HT-29 (cell line): ENCODE results near the gene P2RY6. TPM values are rescaled to one million over a fixed set of nuclear protein-coding genes. Genes with fewer than 3 reads are reported as not detected.
A peak's percentile ranks its signal among the peaks of the same experiment; 100 is the strongest.

Experiments
- DNase-seq: peaks from one replicate; pipeline ENCODE4 v3.0.0-alpha.2; 2015; ENCODE audit warnings: low spot score
- total RNA-seq: library from RNA; depleted of rRNA; stranded (reverse); fragments of >200 nt; shearing (Covaris generic); gene quantifications from 2 replicates; pipeline ENCODE4 v1.2.3, GENCODE V29; 2014

P2RY6 gene
- total RNA-seq, 1 experiment from 2014 or later = not detected

DNA sequence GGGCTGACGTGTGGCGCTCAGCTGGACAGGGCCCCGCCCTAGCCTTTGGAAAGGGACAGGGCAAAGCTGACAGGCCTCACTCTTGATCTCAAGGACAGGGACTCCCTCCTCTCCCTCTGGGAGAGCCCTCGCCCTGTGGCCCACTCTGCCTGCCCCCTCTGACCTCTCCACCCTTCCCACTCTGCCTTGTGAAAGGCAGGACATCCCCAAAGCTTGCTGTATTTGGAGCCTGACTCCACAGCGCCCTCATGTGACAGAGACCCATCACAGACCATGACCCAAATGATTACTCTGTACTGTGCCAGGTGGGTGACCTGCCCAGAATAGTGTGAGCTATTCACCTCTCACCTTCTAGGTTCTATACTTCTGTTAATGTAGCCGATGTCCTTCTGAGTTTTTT lies 35.3 kb upstream of the P2RY6 start:
- DNase-seq = peak; percentile 78

DNA sequence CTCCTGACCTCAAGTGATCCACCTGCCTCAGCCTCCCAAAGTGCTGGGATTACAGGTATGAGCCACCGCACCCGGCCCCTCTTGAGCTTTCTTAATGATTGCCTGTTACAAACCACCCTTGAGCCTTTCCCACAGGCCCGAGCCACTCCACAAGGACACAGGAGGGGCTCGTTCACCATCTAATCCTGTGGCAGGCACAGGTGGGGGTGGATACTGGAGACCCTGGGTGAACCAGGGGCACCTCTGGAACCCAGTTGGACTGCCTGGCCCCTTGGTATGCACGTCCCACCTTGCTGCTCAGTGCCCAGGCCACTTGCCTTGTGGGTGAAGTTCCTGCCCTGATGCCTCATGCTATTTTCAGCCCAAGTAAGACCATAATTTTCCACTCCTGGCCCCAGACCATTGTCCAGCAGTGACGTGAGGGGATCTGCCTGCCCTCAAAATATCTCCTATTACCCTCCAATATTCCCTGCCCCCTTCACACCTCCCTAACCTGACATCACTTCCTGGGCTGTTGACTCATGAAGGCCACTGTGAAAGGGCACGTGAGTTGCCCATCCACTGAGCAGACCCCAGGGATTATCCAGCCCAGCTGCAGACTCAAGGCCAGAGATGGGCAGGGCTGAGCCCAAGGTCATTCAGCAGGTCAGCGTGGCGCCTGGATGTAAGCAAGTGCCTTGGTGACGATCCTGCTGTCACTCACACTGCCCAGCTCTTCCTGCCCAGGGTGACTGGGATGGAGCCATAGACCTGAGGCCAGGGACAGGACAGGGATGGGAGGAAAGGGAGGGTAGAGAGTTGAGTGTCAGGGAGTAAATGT lies 34.5 kb upstream of the P2RY6 start:
- DNase-seq = no peak

DNA sequence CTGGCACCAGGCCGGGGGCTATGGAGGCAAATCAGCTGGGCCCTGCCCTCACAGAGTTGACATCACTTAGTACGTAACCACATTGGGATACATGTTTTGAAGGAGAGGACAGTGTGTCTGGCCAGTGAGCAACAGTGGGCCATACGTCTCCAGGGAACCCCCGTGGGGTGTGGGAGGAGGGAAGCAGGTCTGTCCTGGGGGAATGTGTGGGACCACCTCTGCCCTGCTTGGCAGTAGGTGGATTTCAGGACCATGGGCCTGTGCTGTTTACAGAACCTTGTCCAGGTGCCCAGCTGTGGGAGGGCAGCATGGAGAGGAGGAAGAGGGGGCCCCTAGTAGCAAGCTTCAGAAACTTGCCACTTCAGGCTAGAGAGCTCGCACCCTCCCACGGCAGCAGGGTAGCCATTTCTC lies 33.0 kb upstream of the P2RY6 start:
- no peak for DNase-seq

DNA sequence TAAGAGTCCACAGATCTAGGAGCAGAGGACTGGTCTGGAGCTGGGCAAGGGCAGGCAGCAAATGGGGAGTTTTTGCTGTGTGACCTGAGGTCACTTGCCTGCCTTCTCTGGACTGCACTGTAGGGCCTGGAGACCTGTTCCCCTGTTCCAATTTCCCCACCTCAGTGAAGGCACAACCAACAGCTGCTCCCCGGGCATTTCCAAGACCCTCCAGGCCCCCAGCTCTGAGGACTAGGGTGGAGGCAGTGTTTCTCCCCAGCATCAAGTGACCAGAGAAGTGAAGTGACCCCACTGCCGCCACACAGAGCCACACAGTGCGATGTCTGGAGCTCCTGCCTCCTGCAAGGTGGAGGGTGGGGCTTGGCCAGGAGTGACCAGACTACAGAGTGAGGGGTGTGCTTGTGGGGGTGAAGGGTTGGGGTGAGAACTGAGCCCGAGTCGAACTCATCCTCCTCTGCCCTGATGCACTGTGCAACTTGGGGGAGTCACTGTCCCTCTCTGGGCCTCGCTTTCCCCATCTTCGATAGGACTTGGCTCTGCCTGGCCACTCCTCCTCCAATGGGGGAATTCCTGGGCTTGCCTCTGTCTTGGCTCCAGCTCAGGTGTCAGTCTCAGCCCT lies 32.5 kb upstream of the P2RY6 start:
- DNase-seq = no peak

DNA sequence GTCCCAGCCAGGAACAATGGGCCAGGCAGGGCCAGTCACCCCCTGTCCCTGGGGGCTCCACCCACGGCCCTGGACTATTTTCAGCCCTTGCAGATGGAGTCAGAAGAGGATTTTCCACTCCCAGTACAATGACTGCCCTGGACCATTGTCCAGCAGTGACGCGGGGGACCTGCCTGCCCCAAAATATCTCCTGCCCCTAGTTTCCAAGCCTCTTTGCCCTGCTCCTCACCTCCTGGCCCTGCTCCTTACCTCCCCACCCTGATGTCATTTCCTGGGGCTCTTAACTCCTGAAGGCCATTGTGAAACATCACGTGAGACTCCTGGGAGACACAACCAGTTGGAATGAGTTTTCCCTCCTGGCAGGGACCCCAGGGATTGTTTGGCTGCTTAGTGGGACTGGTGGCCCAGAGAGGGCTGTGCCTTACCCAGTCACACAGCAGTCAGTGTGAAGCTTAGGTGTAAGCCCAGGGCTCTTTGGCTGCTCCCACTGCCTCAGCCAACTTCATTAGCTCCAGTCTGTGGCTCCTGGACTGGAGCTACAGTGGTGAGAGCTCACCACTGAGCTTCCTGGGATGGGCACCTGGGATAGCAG lies 31.9 kb upstream of the P2RY6 start:
- DNase-seq = no peak

DNA sequence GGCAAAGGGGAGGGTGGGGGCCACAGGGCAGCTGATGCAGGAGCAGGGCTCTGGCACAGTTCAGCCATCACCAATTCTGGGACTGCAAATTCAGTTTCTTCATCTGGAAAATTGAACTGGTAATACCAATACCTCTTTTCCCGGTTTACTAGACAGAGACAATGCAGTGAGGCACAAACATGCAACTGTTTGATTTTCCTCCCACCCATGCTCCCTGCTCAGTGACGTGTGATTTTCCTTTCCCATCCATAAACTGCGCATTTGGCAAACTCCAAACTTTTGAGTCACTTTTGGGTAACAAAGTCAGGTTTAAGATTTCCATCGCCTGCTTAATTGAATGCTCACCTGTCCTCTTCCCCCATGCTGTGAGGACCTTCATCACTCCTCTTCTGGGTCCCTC lies 30.8 kb upstream of the P2RY6 start:
- DNase-seq = no peak

DNA sequence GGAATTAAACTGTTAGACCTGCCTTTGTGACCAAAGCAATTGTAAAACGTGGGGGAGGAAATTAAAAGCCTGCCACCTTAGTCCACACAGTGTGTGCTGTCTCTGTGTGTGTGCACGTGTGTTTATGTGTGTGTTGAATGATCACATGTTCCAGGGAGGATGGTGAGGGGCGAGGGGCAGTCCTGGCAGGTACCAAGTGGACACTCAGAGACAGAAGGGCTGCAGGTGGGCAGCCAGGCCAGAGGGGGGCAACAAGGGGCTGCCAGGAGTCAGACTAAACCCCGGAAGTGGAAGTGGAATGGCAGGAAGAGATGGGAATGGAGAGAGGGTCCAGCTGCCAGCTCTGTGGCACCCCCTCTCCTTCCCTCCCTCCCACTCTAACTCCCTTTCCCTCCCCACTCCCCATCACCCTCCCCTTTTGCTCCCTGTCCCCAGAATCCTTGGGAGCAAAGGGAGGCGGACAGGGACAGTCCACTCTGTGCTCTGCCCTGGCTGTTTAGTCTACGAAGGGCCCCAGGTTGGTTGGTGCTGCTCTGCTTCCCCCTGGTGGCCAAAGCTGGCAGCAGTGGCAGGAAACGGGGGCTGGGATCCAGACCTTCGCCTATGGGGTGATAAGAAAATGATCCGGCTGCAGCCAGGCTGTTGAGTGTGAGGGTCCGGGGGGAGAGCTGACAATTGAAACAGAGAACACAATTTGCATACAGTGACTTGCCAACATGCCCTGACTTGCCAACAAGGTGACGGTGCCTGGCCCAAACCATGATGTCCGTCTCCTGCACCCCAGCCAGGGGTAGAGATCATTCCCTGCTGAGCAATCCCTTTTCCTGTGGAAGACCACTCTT lies 29.7 kb upstream of the P2RY6 start:
- DNase-seq = peak; percentile 95

DNA sequence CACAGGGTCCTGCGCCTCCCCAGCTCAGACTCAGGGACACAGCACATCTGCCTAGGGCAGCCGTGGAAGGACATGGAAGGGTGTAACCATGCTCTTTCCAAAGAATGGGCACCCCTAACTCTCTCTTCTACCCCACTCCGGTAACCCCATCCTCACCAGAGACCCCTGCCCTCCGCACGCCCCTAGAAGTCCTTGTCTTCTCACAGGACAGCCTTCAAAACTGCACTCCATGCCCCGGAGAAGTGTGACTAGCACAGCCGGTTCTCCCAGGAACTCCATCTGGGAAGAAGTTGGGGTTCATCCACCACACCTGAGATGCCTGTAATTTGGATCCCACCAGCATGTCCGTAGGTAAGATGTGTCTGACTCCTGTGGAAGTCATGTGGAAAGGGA lies 29.0 kb upstream of the P2RY6 start:
- DNase-seq = no peak

DNA sequence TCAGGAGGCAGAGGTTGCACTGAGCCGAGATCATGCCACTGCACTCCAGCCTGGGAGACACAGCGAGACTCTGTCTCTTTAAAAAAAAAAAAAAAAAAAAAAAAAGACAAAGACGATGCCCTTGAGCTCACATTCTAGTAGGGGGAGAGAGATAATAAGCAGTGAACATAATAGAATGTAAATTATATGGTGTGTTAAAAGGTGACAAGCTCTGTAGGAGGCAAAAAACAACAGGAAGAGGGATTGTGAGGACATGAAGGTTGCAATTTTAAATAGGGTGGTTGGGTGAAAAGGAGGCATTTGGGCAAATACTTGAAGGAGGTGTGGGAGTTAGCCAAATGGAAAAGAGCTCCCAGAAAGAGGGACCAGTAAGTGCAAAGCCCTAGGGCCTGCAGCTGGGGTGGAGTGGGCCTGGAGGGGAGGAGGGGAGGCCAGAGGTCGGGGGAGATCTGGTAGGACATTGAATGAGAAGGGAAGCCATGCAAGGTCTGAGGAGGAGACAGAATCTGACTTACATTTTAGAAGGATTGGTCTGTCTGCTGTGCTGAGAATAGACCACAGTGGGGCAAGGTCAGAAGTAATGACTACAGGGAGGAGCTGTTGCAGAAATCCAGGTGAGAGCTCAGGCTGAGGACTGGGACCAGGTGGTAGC lies 27.4 kb upstream of the P2RY6 start:
- DNase-seq = no peak

DNA sequence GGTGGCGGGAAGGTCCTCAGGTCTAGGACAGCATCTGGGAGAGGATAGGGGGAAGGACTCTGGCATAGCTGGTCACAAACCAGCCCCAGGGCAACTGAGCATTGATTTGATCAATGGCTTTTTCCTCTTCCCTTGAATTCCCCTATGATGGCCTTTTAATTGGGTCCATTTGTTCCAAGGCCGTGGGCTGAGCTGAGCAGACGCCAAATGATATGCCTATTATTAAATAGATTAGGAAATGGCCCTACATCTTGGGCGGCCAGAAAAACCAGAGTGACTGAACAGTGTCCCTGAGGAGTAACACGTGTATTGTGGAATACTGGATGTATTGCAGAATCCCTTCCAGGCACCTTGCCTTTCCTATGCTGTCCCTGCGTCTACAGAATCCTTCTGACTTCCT lies 26.7 kb upstream of the P2RY6 start:
- DNase-seq = no peak

DNA sequence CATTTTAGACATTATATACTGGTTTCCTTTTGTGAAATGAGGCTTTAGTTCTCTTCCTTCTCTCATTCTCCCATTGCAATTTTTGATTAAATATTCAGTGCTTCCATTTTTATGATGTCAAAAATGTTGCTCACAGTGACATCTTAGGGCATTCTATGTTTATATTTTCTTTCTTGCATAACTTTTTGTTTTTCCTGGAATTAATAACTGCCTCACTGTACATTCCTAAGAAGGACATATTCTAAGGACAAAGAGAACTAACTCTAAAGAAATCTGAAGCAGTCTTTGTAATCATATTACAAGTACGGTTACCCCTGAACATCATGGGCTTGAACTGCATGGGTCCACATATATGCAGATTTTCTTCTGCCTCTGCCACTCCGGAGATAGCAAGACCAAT lies 25.8 kb upstream of the P2RY6 start:
- no peak for DNase-seq

DNA sequence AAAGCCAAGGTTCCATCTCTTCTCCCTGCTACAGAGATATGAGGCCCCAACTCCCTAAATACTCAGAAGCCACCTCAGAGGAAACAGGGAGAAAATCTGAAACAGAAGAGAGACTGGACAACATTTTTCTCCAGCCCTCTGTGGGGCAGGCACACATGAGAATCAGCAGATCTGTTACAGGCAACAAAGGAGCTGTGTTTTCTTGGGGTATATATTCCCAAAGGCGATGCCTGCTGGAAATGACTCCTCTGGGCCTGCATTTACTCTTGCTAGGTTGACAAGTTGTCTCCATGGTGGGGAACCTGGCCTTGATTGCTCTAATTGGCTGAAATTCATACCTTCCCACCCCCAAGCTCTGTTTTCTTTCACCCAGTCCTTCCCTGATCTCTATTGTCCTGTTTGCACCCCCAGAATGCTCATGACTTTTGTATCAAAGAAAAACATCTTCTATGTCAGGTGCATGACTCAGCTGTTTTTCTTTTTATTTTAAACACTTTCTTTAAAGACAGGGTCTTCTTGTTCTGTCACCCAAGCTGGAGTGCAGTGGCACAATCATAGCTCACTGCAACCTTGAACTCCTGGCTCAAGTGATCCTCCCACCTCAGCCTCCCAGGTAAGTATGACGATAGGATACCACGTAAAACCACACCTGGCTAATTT lies 23.5 kb upstream of the P2RY6 start:
- no peak for DNase-seq

DNA sequence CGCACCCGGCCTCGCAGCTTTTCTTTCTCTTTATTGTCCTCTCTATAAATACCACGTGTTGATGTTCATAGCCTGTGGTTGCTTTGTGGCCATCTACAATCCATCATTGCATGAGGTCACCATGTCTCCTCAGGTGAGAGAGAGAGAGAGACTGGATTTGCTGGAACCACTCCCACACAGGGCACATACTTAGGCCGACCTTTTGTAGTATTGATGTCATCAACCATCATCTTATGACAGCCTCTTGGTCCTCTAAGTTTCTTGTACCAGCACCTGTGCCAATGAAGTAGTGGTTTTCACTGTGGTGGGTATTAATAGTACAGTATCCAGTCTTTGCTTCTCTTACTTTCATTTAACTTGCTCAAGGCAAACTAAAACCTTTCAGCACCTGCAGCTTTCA lies 22.8 kb upstream of the P2RY6 start:
- DNase-seq = no peak

DNA sequence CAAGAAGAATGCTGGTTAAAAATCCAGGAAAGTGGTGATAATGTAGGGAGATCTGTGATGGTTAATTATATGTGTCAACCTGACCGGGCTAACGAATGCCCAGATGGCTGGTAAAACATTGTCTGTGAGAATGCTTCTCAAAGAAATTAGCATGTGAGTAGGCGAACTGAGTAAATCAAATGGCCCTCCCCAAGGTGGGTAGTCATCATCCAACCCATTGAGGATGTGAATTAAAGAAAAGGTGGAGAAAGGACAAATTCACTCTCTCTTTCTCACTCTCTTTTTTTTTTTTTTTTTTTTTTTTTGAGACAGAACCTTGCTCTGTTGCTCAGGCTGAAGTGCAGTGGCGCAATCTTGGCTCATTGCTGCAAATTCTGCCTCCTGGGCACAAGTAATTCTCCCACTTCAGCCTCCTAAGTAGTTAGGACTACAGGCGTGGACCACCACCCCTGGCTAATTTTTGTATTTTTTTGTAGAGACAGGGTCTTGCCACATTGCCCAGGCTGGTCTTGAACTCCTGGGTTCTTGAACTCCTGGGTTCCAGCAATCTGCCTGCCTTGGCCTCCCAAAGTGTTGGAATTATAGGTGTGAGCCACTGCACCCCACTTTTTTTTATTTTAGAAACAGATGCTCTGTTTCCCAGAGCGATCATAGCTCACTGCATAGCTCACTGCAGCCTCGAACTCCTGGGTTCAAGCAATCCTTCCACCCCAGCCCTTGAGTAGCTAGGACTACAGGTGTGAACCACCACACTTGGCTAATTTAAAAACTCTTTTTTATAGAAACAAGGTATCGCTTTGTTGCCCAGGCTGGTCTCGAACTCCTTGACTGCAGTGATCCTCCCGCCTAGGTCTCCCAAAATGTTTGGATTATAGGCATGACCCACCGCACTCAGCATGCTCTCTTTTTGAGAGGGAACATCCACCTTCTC lies 22.0 kb upstream of the P2RY6 start:
- no peak for DNase-seq

DNA sequence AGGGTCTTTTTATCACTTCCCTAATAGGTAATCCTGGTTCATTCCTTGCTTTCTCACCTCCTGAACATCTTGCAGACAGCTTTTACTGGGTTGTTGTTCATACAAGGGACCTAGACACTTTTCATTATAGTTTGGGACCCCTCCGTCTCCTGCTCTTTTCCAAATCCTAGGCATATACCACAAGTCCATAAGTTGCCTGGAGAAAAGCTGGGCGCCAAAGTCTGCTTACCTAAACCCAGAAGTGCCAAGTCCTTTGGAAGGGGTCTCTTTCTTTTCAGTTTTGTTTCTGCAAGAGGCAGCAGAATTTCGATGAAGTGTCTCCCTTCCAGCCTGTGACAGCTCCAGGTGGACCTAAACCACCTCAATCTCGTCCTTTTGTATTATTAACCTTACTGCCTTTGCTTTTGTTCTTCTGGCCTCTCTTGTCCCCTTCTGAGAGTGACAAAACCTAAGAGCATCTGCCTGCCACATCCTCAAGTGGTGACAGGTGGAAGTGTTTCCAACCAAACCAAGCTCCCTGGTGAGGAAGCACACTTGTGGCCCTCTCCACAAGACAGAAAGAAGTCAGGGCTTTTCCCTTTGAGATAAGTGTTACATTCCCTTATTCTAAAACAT lies 19.5 kb upstream of the P2RY6 start:
- peak; percentile 38 for DNase-seq

DNA sequence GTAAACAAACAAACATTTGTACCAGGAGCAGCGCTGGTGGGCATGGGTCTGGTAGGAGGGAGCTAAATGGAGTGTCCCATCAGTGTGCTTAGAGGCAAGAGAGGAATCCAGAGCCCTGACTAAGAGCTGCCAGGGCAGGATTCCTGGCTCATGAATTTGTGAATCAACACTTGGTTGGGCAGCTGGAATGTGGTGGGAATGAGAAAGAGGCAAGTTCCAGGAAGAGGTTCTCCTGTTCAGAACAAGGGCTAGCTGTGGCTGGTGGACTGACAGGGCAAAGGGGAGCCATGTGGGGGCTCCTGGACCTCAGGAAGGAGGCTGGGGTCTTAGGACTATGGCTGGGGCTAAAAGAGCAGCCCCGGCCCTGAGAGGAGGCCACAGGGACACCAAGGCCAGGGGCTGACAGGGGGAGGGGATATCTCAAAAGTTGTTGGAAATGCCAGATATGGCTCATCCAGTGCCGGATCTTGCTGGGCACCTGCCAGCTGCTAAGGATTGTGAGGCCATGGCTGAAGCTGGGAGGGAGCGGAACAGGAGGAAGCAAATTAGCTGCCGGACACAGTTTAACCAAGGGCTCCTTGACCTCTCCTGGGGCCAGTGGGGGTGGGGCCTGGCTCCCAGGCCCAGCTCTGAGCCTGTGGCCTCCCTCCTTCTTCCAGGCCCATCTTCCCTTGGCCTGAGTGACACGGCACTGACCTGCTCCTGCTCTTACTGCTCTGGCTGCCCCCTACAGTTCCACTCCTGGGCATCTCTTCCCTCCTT lies 14.6 kb upstream of the P2RY6 start:
- DNase-seq = no peak

DNA sequence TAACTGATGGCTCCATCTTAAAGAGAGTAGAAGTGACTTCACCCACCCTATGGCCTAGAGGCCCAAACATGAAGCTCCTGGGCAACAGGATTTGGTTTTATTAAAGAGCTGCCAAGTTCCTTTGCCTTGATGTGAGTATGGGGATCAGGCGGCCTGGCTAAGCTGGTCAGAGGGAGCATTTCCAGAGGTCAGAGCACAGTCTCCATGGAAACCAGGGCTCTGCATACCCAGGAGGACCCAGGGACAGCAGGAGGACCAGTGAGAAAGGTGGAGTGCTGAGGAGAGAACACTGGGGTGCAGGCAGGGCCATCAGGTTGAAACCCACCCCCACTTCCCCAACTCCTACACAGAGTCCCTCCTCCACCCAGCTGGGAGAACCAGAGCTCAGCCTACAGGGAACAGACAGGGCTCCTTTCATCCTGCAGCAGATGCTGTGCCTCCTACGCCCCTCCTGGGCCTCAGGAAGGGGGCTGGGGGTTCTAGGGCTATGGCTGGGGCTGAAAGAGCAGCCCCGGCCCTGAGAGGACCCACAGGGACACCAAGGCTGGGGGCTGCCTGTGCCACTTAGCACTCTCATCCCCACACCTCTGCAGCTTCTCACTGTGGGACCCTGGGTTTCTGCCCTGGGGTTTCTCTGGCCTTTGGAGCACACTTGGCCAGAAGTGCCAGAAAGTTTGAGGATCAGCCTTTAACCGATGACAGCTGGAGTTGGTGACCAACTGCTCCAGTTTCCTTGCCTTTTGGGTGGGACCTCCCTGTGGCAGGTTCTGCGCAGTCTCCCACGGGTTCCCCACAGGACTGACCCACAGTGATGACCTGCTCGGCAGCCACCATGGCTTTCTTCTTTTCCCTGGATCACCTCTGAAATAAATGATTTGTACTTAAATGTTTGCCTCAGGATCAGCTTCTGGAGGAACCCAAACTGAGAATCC lies 13.8 kb upstream of the P2RY6 start:
- no peak for DNase-seq
